Activated CD8-positive, alpha-beta memory T cell treated with anti-CD3 and anti-CD28 coated beads, Interleukin-2, amount 50 U/mL, for 48 hours (primary cell): Measurements from ENCODE around the gene ARHGEF4.

Experiments
- DNase-seq: peaks from one replicate; pipeline ENCODE4 v3.0.0-alpha.2; 2020

ARHGEF4 gene

GRCh38 chr2:130837811-130838565, 1.3 kb downstream of the ARHGEF4 start:
- DNase-seq, result no peak

GRCh38 chr2:130839011-130839780, 2.5 kb downstream of the ARHGEF4 start:
- DNase-seq, result no peak

- no peak for DNase-seq
Observed at GRCh38 chr2:130840506-130840905, 3.8 kb downstream of the ARHGEF4 start.

GRCh38 chr2:130841741-130842365, 5.1 kb downstream of the ARHGEF4 start:
- no peak for DNase-seq

GRCh38 chr2:130842770-130843169, 6.1 kb downstream of the ARHGEF4 start:
- no peak for DNase-seq

- no peak for DNase-seq
Observed at GRCh38 chr2:130843321-130843985, 6.7 kb downstream of the ARHGEF4 start.

- no peak for DNase-seq
Observed at GRCh38 chr2:130844161-130844560, 7.4 kb downstream of the ARHGEF4 start.

GRCh38 chr2:130845505-130846085, 8.9 kb downstream of the ARHGEF4 start:
- no peak for DNase-seq

GRCh38 chr2:130846233-130846632, 9.5 kb downstream of the ARHGEF4 start:
- no peak for DNase-seq

GRCh38 chr2:130846686-130847375, 10.1 kb downstream of the ARHGEF4 start:
- DNase-seq, result no peak

GRCh38 chr2:130847776-130848525, 11.2 kb downstream of the ARHGEF4 start:
- no peak for DNase-seq

- DNase-seq, result no peak
Observed at GRCh38 chr2:130848526-130849210, 12.0 kb downstream of the ARHGEF4 start.

GRCh38 chr2:130849896-130850787, 13.4 kb downstream of the ARHGEF4 start:
- DNase-seq, result no peak

- DNase-seq, result no peak
Observed at GRCh38 chr2:130850788-130851623, 14.3 kb downstream of the ARHGEF4 start.

GRCh38 chr2:130851624-130852382, 15.1 kb downstream of the ARHGEF4 start:
- DNase-seq, result no peak

- no peak for DNase-seq
Observed at GRCh38 chr2:130852521-130853115, 15.9 kb downstream of the ARHGEF4 start.

- DNase-seq, result no peak
Observed at GRCh38 chr2:130853391-130853790, 16.7 kb downstream of the ARHGEF4 start.

- no peak for DNase-seq
Observed at GRCh38 chr2:130854301-130854700, 17.6 kb downstream of the ARHGEF4 start.
